GM20000 (cell line): ENCODE measurements around the gene AP5S1.

Experiments
- DNase-seq: peaks from one replicate; pipeline ENCODE4 v3.0.0; 2012; ENCODE audit warnings: low spot score
- TF ChIP-seq, protein P1 (sequence below): IDR thresholded peaks from 2 replicates; pipeline ENCODE4 v1.5.1; 2012; ENCODE audit warnings: mild to moderate bottlenecking, control low read depth; ENCODE audit errors: extremely low read depth, missing control alignments

Gene AP5S1

DNA sequence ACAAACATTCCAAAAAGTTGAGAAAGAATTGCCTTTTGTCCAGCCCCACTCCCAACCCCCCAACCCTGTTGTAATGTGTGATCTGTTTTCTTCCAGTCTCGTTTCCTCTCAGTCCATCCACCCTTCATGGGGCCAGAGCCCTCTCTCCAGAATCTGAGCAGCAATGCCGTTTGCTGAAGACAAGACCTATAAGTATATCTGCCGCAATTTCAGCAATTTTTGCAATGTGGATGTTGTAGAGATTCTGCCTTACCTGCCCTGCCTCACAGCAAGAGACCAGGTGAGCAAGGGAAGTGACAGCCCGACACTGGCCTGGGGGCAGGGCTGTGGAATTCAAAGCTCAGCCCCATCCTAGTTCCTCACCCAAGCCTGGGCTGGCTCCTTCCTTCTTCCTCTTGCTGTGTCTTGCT, 34.1 kb downstream of the AP5S1 start:
- no peak for DNase-seq
- TF ChIP-seq, protein P1, sequence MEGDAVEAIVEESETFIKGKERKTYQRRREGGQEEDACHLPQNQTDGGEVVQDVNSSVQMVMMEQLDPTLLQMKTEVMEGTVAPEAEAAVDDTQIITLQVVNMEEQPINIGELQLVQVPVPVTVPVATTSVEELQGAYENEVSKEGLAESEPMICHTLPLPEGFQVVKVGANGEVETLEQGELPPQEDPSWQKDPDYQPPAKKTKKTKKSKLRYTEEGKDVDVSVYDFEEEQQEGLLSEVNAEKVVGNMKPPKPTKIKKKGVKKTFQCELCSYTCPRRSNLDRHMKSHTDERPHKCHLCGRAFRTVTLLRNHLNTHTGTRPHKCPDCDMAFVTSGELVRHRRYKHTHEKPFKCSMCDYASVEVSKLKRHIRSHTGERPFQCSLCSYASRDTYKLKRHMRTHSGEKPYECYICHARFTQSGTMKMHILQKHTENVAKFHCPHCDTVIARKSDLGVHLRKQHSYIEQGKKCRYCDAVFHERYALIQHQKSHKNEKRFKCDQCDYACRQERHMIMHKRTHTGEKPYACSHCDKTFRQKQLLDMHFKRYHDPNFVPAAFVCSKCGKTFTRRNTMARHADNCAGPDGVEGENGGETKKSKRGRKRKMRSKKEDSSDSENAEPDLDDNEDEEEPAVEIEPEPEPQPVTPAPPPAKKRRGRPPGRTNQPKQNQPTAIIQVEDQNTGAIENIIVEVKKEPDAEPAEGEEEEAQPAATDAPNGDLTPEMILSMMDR = no peak

GRCh38 chr20:3857405-3857804, 37.1 kb downstream of the AP5S1 start:
- TF ChIP-seq, protein P1 = no peak
- no peak for DNase-seq

- DNase-seq = no peak
Observed at GRCh38 chr20:3858689-3859088, 38.3 kb downstream of the AP5S1 start.

GRCh38 chr20:3861191-3861590, 40.8 kb downstream of the AP5S1 start:
- no peak for DNase-seq
- TF ChIP-seq, protein P1 = no peak

More at GRCh38 chr20:3858689-3859088, 38.3 kb downstream of the AP5S1 start:
- TF ChIP-seq, protein P1 = no peak

GRCh38 chr20:3862333-3862732, 42.0 kb downstream of the AP5S1 start:
- TF ChIP-seq, protein P1 = no peak
- no peak for DNase-seq

DNA sequence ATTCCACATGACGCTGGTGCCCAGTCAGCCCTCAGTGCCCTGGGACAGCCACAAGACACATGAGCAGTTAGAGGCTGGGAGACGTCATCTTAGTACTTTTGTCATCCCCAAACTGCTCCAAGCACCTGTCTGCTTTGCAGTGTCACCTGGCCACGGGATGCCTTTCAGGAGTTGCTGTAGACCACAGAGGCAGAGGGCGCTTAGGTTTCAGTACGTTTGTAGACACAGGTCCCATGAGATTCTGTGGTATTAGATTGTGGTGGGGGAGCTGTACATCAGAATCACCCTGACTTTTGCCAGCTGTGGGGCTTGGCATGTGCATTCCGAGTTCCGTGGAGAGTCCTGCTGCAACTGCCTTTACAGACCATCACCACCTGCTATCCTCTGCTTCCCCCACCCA, 43.0 kb downstream of the AP5S1 start:
- TF ChIP-seq, protein P1 = no peak
- no peak for DNase-seq

GRCh38 chr20:3864518-3864917, 44.2 kb downstream of the AP5S1 start:
- DNase-seq = no peak

More at GRCh38 chr20:3864518-3864917, 44.2 kb downstream of the AP5S1 start:
- TF ChIP-seq, protein P1 = no peak
